Activated CD8-positive, alpha-beta memory T cell treated with anti-CD3 and anti-CD28 coated beads, Interleukin-2, amount 50 U/mL, for 24 hours (primary cell): ENCODE results near the gene TP53BP2.
"Not testable (repeated sequence)": the region's sequence is repeated elsewhere in the genome, so short reads cannot be mapped to it uniquely, and the experiment has no call there.

Experiments
- DNase-seq: peaks from one replicate; pipeline ENCODE4 v3.0.0-alpha.2; 2020; ENCODE audit errors: extremely low read depth

The TP53BP2 gene

GRCh38 chr1:223856386-223856785, 10.6 kb upstream of the TP53BP2 start:
- no peak for DNase-seq

- no peak for DNase-seq
These were observed 8.0 kb upstream of the TP53BP2 start for GRCh38 chr1:223853748-223854147.

GRCh38 chr1:223853275-223853674, 7.5 kb upstream of the TP53BP2 start:
- DNase-seq, result no peak

- no peak for DNase-seq
These were observed 6.6 kb upstream of the TP53BP2 start for GRCh38 chr1:223852337-223852736.

GRCh38 chr1:223849352-223850254, 3.9 kb upstream of the TP53BP2 start:
- no peak for DNase-seq

GRCh38 chr1:223848536-223848935, 2.8 kb upstream of the TP53BP2 start:
- no peak for DNase-seq

- no peak for DNase-seq
These were observed 2.1 kb upstream of the TP53BP2 start for GRCh38 chr1:223847781-223848345.

- DNase-seq, result no peak
These were observed 524 bp downstream of the TP53BP2 start for GRCh38 chr1:223845037-223845809.

GRCh38 chr1:223844787-223845036, 1.0 kb downstream of the TP53BP2 start:
- DNase-seq, result no peak

- no peak for DNase-seq
These were observed 1.6 kb downstream of the TP53BP2 start for GRCh38 chr1:223843934-223844786.

- no peak for DNase-seq
These were observed 3.0 kb downstream of the TP53BP2 start for GRCh38 chr1:223842784-223843183.

- DNase-seq, result not testable (repeated sequence)
These were observed 3.6 kb downstream of the TP53BP2 start for GRCh38 chr1:223841977-223842623.

GRCh38 chr1:223840254-223840653, 5.5 kb downstream of the TP53BP2 start:
- no peak for DNase-seq

GRCh38 chr1:223838125-223838854, 7.5 kb downstream of the TP53BP2 start:
- DNase-seq, result no peak

GRCh38 chr1:223837687-223838086, 8.1 kb downstream of the TP53BP2 start:
- DNase-seq, result no peak

- DNase-seq, result no peak
These were observed 8.5 kb downstream of the TP53BP2 start for GRCh38 chr1:223837206-223837605.

- no peak for DNase-seq
These were observed 9.2 kb downstream of the TP53BP2 start for GRCh38 chr1:223836586-223836985.

- DNase-seq, result no peak
These were observed 10.0 kb downstream of the TP53BP2 start for GRCh38 chr1:223835754-223836153.

- DNase-seq, result no peak
These were observed 11.0 kb downstream of the TP53BP2 start for GRCh38 chr1:223834660-223835263.

- no peak for DNase-seq
These were observed 11.8 kb downstream of the TP53BP2 start for GRCh38 chr1:223833948-223834347.
